HFFc6 (cell line): ENCODE data around the gene TUBB1. TPM values are rescaled to one million over a fixed set of nuclear protein-coding genes. Genes with fewer than 3 reads are reported as not detected.

Source experiments
- DNase-seq: peaks from one replicate; pipeline ENCODE4 v3.0.0-alpha.2; 2018
- H3K27ac Mint-ChIP-seq: 2 replicates; pipeline ENCODE4 v1.8.0; 2020; ENCODE audit warnings: mild to moderate bottlenecking, mixed read lengths
- H3K27me3 Mint-ChIP-seq: 2 replicates; pipeline ENCODE4 v1.8.0; 2021; ENCODE audit warnings: mild to moderate bottlenecking, moderate library complexity, mixed read lengths; ENCODE audit not compliant: insufficient read depth
- H3K36me3 Mint-ChIP-seq: 2 replicates; pipeline ENCODE4 v1.8.0; 2021; ENCODE audit warnings: low read depth, mixed read lengths
- H3K4me1 Mint-ChIP-seq: 2 replicates; pipeline ENCODE4 v1.8.0; 2020; ENCODE audit warnings: low read depth, mixed read lengths
- H3K4me3 Mint-ChIP-seq: 2 replicates; pipeline ENCODE4 v1.8.0; 2020; ENCODE audit warnings: mild to moderate bottlenecking, moderate library complexity, mixed read lengths
- H3K9me3 Mint-ChIP-seq: 2 replicates; pipeline ENCODE4 v1.8.0; 2020; ENCODE audit warnings: mild to moderate bottlenecking, mixed read lengths
- total RNA-seq, 6 experiments: library from RNA; stranded (reverse); fragmentation: NEBNext Ultra II Directional; extraction: Animal tissue kit (Norgen Biotek cat#: 25700); gene quantifications; 2 replicates in 1 of 6; 3 replicates in 5 of 6; pipeline ENCODE4 v1.2.3, GENCODE V29; 2021
- TF ChIP-seq, protein P1 (sequence below): fragments of 200-600 bp; sonication (generic); IDR thresholded peaks from 2 replicates; pipeline ENCODE4 v1.5.0; 2021; ENCODE audit warnings: antibody characterized with exemption, mild to moderate bottlenecking

The TUBB1 gene
- total RNA-seq, 6 experiments from 2014 or later: not detected

DNA sequence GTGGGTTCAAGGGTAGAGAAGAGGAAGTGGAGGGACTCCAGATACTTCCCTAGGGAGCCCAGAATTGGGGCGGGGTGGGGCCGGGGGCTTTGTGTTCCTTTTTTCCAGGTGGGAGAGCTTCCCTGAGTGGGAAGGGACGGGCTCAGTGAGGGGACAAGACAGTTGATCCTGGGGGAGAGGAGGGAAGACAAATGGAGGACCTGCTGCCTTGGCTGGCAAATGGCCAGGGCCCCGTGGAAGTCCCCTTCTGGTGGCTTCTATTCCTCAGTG lies 14.8 kb upstream of the TUBB1 start:
- Mint-ChIP-seq H3K4me1 (peaks cover 20% of the 10 kb centered on the region), H3K27ac (peak overlapping the region; percentile 10; the same call in 1 of the 2 replicates), H3K4me3 (no peak overlapping the region), H3K27me3 (no peaks in the 10 kb centered on the region; the same call in 1 of the 2 replicates), H3K9me3 (no peaks in the 10 kb centered on the region), H3K36me3 (peaks cover 13% of the 10 kb centered on the region)
- TF ChIP-seq, protein P1, sequence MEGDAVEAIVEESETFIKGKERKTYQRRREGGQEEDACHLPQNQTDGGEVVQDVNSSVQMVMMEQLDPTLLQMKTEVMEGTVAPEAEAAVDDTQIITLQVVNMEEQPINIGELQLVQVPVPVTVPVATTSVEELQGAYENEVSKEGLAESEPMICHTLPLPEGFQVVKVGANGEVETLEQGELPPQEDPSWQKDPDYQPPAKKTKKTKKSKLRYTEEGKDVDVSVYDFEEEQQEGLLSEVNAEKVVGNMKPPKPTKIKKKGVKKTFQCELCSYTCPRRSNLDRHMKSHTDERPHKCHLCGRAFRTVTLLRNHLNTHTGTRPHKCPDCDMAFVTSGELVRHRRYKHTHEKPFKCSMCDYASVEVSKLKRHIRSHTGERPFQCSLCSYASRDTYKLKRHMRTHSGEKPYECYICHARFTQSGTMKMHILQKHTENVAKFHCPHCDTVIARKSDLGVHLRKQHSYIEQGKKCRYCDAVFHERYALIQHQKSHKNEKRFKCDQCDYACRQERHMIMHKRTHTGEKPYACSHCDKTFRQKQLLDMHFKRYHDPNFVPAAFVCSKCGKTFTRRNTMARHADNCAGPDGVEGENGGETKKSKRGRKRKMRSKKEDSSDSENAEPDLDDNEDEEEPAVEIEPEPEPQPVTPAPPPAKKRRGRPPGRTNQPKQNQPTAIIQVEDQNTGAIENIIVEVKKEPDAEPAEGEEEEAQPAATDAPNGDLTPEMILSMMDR: no peak
- DNase-seq: no peak

DNA sequence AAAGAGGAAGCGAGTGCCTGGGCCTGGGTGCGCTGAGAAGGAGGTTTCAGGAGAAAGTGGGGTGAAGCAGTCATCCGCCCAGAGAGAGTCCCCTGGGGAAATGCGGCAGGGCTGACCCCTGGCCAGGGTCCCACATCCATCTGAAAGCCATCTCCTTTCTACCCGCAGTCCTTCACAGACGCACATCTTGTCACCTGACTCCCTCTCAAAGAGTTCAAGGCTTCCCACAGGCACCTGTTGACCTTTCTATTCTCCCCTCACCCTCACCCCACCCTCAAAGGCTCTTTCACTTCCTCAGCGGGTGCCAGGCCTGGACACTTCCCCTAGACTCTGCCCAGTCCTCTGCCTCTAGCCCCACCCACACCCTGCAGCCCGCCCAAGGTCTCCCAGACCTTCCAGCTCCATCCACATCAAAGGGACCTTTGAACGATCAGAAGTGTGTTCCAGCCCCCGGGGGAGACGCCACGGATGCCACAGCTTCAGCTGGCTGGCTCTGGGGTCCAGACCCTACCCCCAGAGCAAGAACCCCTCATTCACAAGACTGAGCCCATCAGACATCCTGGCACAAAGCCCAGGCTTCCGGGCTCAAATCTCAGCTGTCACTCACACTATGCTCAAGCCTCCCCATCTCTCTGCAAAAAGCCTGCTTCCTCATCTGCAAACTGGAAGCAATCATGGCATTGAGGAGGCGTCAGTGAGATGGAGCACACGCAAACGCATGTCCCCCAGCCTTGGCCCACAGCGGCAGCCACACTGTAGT lies 14.3 kb upstream of the TUBB1 start:
- Mint-ChIP-seq H3K4me3 (peak overlapping the region; percentile 87), H3K4me1 (peaks cover 21% of the 10 kb centered on the region), H3K9me3 (no peaks in the 10 kb centered on the region), H3K27ac (no peak overlapping the region; the same call in none of the 2 replicates), H3K36me3 (peaks cover 13% of the 10 kb centered on the region), H3K27me3 (no peaks in the 10 kb centered on the region; the same call in 1 of the 2 replicates)
- TF ChIP-seq, protein P1: no peak
- DNase-seq: no peak

DNA sequence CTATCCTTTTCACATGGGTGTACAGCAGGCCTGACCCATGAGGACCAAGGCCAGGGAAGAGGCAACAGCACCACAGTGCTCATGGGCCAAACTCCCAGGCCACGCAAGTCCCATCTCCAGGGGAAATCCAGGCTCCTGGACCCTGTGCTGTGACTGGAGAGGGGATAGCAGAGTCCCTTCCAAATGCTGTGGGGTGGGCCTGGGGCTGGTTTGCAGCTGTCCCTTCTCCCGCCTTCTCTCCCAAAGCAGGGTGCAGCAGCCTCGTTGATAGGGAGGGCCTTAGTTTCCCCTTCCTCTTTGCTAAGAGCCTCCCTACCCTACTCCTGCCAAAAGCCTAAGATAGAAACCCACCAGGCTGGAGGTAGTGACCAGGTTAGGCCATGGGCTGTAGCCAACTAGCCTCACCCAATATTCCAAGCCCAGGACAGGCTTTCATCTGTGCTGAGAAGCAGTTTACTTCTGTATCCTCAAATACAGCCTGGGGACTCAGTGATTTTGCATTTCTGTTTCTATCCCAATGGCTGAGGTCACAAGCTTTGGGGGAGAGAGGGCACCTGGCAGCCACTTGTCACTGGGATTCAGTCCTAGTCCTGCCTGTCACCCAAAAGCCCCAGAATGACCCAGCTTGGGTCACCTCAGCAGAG lies 13.6 kb upstream of the TUBB1 start:
- H3K27ac Mint-ChIP-seq: peak overlapping the region; percentile 78
- peak overlapping the region; percentile 87 for H3K4me3 Mint-ChIP-seq
- TF ChIP-seq, protein P1: no peak
- no peaks in the 10 kb centered on the region for H3K9me3 Mint-ChIP-seq
- H3K4me1 Mint-ChIP-seq: peaks cover 28% of the 10 kb centered on the region
- H3K36me3 Mint-ChIP-seq: peaks cover 13% of the 10 kb centered on the region
- H3K27me3 Mint-ChIP-seq: no peaks in the 10 kb centered on the region; the same call in 1 of the 2 replicates
- no peak for DNase-seq

DNA sequence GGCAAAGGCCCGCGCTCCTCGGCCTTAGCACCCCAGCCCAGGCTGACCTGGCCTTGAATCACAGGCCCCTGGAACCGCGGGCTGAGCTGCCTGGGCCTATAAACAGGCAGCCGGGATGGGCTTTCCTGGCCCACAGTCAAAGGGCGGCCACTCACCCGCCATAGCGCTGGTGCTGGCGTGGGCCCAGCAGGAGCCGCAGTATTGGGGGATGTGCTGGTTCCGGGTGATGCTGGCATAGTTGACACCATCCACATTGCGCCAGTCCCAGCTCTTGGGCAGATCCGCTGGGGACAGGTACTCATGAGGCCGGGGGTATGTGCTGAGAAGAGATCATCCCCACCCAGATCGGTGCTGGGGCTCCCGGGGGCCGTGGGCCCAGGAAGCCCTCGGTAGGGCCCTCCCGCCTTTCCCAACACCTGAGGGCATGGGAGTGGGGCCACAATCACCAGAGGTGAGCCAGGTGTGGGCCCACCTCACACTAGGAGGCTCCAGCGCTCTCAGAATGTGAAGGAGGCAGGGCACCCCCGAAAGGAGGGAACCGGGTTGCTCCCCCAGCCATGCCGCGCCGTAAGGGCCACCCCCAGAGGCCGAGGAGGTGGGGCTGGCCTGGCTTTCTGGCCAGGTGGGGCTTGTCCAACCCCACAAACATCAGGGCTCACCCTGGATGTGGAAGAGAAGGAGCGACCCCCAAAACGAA lies 12.9 kb upstream of the TUBB1 start:
- no peaks in the 10 kb centered on the region; the same call in 1 of the 2 replicates for H3K27me3 Mint-ChIP-seq
- H3K9me3 Mint-ChIP-seq: no peaks in the 10 kb centered on the region
- peaks cover 12% of the 10 kb centered on the region for H3K36me3 Mint-ChIP-seq
- peak overlapping the region; percentile 87 for H3K4me3 Mint-ChIP-seq
- H3K27ac Mint-ChIP-seq: peak overlapping the region; percentile 78
- peak; percentile 19 for DNase-seq
- peaks cover 35% of the 10 kb centered on the region for H3K4me1 Mint-ChIP-seq
- TF ChIP-seq, protein P1: no peak

DNA sequence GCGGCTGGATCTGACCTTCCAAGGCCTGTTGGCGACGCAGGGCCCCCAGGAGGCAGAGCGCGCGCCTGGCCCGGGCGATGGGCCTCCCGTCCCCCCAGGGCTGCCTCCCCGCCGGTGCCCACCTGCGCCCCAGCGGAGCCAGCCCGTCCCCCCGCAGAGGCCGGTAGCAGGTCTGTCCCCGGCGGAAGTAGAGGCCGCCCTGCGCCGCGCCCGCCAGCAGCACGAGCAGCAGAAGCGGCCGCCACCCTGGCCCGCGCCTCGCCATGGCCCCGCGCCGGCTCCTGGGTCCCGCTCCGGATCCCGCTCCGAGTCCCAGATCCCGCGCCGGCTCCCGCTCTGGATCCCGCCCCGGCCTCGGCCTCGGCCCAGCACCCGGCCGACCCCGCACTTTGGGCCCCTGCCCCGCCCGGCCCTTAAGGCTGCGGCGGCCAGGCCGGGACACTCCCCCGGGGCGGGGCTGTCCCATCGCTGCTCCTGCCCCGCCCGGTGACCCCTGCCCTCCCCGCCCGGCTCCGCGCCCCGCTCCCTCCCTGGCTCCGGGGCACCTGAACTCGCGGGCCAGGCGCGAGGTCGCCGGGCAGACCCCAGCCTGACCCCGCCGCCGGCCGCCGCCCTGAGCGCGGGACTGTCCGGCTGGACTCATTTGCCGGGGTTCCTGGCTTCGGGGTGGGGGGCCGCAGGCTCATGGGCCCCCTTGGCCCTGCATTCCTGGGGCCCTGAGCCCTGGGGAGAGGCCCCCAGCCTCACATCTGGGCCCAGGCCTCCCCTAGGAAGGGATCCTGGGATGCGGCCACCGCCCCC lies 12.2 kb upstream of the TUBB1 start, which contains the start of gene CTSZ:
Gene CTSZ (minus strand): TSS at position 391 of the 801 bp plus-strand sequence. CDS start 126 bp downstream, at position 265.
- DNase-seq: no peak
- TF ChIP-seq, protein P1: no peak
- H3K27ac Mint-ChIP-seq: peak within 1 kb of the TSS; percentile 78

More for the DNA sequence above, 12.2 kb upstream of the TUBB1 start, which contains the start of gene CTSZ:
- Mint-ChIP-seq H3K4me3 (peak within 1 kb of the TSS; percentile 87), H3K4me1 (peaks cover 40% of the 10 kb centered on the region), H3K27me3 (no peaks in the 10 kb centered on the region; the same call in 1 of the 2 replicates), H3K36me3 (peaks cover 7% of the 10 kb centered on the region; the same call in 1 of the 2 replicates), H3K9me3 (no peaks in the 10 kb centered on the region)
